ENCODE results near the gene OSBPL3.

DNA sequence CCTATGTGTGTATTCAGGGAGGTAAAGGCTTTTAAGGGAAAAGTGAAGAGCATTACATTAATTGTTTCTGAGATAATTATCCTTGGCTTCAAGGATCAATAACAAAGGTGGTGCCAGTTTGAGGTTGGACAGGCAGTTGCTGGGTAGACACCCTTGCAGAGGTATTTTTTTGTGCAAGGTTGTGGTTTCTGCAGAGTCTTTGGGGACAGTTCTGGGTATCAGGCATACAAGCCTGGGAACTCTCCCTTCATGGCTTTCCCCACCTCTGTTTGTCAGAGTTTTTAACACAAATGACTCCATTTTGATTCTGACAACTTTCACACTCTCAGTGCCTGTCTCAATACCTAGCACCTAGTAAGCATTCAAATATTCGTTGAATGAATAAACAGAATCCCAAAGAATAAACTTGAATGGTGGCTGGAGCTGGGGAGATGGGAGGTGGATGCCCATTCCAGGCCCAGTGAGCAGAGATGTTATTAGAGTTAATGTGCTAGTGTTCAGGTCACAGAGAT is 7.4 kb upstream of the OSBPL3 start:
- TF ChIP-seq, protein P1, sequence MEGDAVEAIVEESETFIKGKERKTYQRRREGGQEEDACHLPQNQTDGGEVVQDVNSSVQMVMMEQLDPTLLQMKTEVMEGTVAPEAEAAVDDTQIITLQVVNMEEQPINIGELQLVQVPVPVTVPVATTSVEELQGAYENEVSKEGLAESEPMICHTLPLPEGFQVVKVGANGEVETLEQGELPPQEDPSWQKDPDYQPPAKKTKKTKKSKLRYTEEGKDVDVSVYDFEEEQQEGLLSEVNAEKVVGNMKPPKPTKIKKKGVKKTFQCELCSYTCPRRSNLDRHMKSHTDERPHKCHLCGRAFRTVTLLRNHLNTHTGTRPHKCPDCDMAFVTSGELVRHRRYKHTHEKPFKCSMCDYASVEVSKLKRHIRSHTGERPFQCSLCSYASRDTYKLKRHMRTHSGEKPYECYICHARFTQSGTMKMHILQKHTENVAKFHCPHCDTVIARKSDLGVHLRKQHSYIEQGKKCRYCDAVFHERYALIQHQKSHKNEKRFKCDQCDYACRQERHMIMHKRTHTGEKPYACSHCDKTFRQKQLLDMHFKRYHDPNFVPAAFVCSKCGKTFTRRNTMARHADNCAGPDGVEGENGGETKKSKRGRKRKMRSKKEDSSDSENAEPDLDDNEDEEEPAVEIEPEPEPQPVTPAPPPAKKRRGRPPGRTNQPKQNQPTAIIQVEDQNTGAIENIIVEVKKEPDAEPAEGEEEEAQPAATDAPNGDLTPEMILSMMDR (IDR thresholded peaks at IDR 0.05 in 4 of 5, conservative IDR thresholded peaks at IDR 0.05 in 1 of 5), result no peak
- TF ChIP-seq POLR2A (IDR thresholded peaks at IDR 0.05), result no peak

All from gastrocnemius medialis (tissue), 4 donors.